ENCODE results near the gene NR2F6.
A peak's percentile ranks its signal among the peaks of the same experiment; 100 is the strongest.

NR2F6 gene

GRCh38 chr19:17255150-17255621, 9.5 kb upstream of the NR2F6 start:
- Histone ChIP-seq H3K27ac (no peak overlapping the region), H3K4me3 (no peak overlapping the region)
- TF ChIP-seq CTCF (IDR thresholded peaks at IDR 0.05), result no peak
- no peak for DNase-seq (ENCODE audit: low spot score)

GRCh38 chr19:17254636-17255035, 8.9 kb upstream of the NR2F6 start:
- Histone ChIP-seq H3K4me3 (no peak overlapping the region), H3K27ac (no peak overlapping the region)
- no peak for TF ChIP-seq CTCF (IDR thresholded peaks at IDR 0.05)
- no peak for DNase-seq (ENCODE audit: low spot score)

- no peak for DNase-seq (ENCODE audit: low spot score)
Observed at GRCh38 chr19:17249887-17250548, 4.3 kb upstream of the NR2F6 start.

GRCh38 chr19:17248011-17248776, 2.5 kb upstream of the NR2F6 start:
- TF ChIP-seq CTCF (IDR thresholded peaks at IDR 0.05), result no peak
- Histone ChIP-seq H3K4me3 (no peak overlapping the region), H3K27ac (no peak overlapping the region)
- DNase-seq (ENCODE audit: low spot score), result no peak

More at GRCh38 chr19:17249887-17250548, 4.3 kb upstream of the NR2F6 start:
- no peak for TF ChIP-seq CTCF (IDR thresholded peaks at IDR 0.05)
- H3K4me3 ChIP-seq, result no peak overlapping the region
- no peak overlapping the region for H3K27ac ChIP-seq

GRCh38 chr19:17246681-17247425, 1.1 kb upstream of the NR2F6 start:
- peak overlapping the region; percentile 52 to 91 for H3K27ac ChIP-seq
- H3K4me3 ChIP-seq, result peak overlapping the region; percentile 98
- TF ChIP-seq CTCF (IDR thresholded peaks at IDR 0.05), result no peak
- no peak for DNase-seq (ENCODE audit: low spot score)

- DNase-seq (ENCODE audit: low spot score), result no peak
- peak overlapping the region; percentile 61 to 91 for H3K27ac ChIP-seq
Observed at GRCh38 chr19:17244618-17245534, 843 bp downstream of the NR2F6 start.

More at GRCh38 chr19:17244618-17245534, 843 bp downstream of the NR2F6 start:
- peak overlapping the region; percentile 98 for H3K4me3 ChIP-seq
- no peak for TF ChIP-seq CTCF (IDR thresholded peaks at IDR 0.05)

Measured in coronary artery (tissue), 2 donors.